HG02678 (cell line): Measurements from ENCODE around the gene TAC4.

Experiments
- ATAC-seq: cut with Tn5 transposase; IDR thresholded peaks from one replicate; pipeline ENCODE4 v1.9.1; 2021; ENCODE audit warnings: mild to moderate bottlenecking, moderate library complexity; ENCODE audit not compliant: unreplicated experiment

Gene TAC4

GRCh38 chr17:49873926-49874325, 26.1 kb upstream of the TAC4 start:
- no peak for ATAC-seq

- no peak for ATAC-seq
Measured at GRCh38 chr17:49873466-49873865, 25.6 kb upstream of the TAC4 start.

GRCh38 chr17:49872754-49873377, 25.0 kb upstream of the TAC4 start:
- no peak for ATAC-seq

- no peak for ATAC-seq
Measured at GRCh38 chr17:49871211-49871610, 23.3 kb upstream of the TAC4 start.

- ATAC-seq, result no peak
Measured at GRCh38 chr17:49870298-49870697, 22.4 kb upstream of the TAC4 start.

- ATAC-seq, result no peak
Measured at GRCh38 chr17:49869038-49869374, 21.1 kb upstream of the TAC4 start.

- no peak for ATAC-seq
Measured at GRCh38 chr17:49866882-49867413, 19.1 kb upstream of the TAC4 start.

GRCh38 chr17:49866019-49866380, 18.1 kb upstream of the TAC4 start:
- ATAC-seq, result no peak

- no peak for ATAC-seq
Measured at GRCh38 chr17:49862781-49863331, 15.0 kb upstream of the TAC4 start.

- ATAC-seq, result no peak
Measured at GRCh38 chr17:49861150-49861884, 13.4 kb upstream of the TAC4 start.

GRCh38 chr17:49859991-49860953, 12.4 kb upstream of the TAC4 start:
- ATAC-seq, result no peak

GRCh38 chr17:49858796-49859195, 10.9 kb upstream of the TAC4 start:
- ATAC-seq, result no peak

- no peak for ATAC-seq
Measured at GRCh38 chr17:49854126-49854525, 6.3 kb upstream of the TAC4 start.

GRCh38 chr17:49853470-49854015, 5.7 kb upstream of the TAC4 start:
- ATAC-seq, result no peak

GRCh38 chr17:49851387-49852291, 3.8 kb upstream of the TAC4 start:
- ATAC-seq, result no peak

GRCh38 chr17:49850772-49851386, 3.0 kb upstream of the TAC4 start:
- no peak for ATAC-seq

- no peak for ATAC-seq
Measured at GRCh38 chr17:49850218-49850610, 2.3 kb upstream of the TAC4 start.

GRCh38 chr17:49848739-49849138, 870 bp upstream of the TAC4 start:
- ATAC-seq, result no peak

- no peak for ATAC-seq
Measured at GRCh38 chr17:49846938-49847712, 744 bp downstream of the TAC4 start.
